Right forelimb (tissue), 1 donor: Measurements from ENCODE around the gene AKR1C1.
"Not testable (repeated sequence)": the region's sequence is repeated elsewhere in the genome, so short reads cannot be mapped to it uniquely, and the experiment has no call there.

Source experiments
- DNase-seq: peaks from one replicate; pipeline ENCODE4 v3.0.0-alpha.2; 2018

AKR1C1 gene

GRCh38 chr10:5019770-5020612, 56.8 kb downstream of the AKR1C1 start:
- DNase-seq: not testable (repeated sequence)

- DNase-seq: not testable (repeated sequence)
These were observed 58.5 kb downstream of the AKR1C1 start for GRCh38 chr10:5021624-5022290.

- no peak for DNase-seq
These were observed 60.1 kb downstream of the AKR1C1 start for GRCh38 chr10:5023177-5023805.

- not testable (repeated sequence) for DNase-seq
These were observed 62.3 kb downstream of the AKR1C1 start for GRCh38 chr10:5025461-5025881.

- DNase-seq: no peak
These were observed 67.8 kb downstream of the AKR1C1 start for GRCh38 chr10:5030989-5031388.

GRCh38 chr10:5031588-5031987, 68.4 kb downstream of the AKR1C1 start:
- DNase-seq: not testable (repeated sequence)

- not testable (repeated sequence) for DNase-seq
These were observed 69.2 kb downstream of the AKR1C1 start for GRCh38 chr10:5032444-5032843.
